ACC112 (cell line): ENCODE data around the gene LUC7L3.

Experiments
- H2AFZ ChIP-seq: fragments of 200-600 bp; sonication (generic); one replicate; pipeline ENCODE4 v1.6.0; 2017; ENCODE audit warnings: antibody characterized with exemption, low read length; ENCODE audit not compliant: unreplicated experiment
- H3K27ac ChIP-seq: fragments of 200-600 bp; sonication (generic); 2 replicates; pipeline ENCODE4 v1.5.1; 2014; ENCODE audit warnings: low read depth, mild to moderate bottlenecking, antibody characterized with exemption, low read length, moderate library complexity
- H3K27me3 ChIP-seq: fragments of 200-600 bp; sonication (generic); 2 replicates; pipeline ENCODE4 v1.6.1; 2014; ENCODE audit warnings: mild to moderate bottlenecking, antibody characterized with exemption, low read length, moderate library complexity, mixed read lengths; ENCODE audit not compliant: insufficient read depth
- H3K36me3 ChIP-seq: fragments of 200-600 bp; sonication (generic); 2 replicates; pipeline ENCODE4 v1.6.1; 2016; ENCODE audit warnings: mild to moderate bottlenecking, antibody characterized with exemption, low read length, moderate library complexity, mixed read lengths; ENCODE audit not compliant: insufficient read depth
- H3K4me1 ChIP-seq: fragments of 200-600 bp; sonication (generic); one replicate; pipeline ENCODE4 v1.6.1; 2016; ENCODE audit warnings: low read length, mixed read lengths; ENCODE audit not compliant: insufficient read depth, unreplicated experiment, control insufficient read depth
- H3K4me3 ChIP-seq: fragments of 200-600 bp; sonication (generic); 2 replicates; pipeline ENCODE4 v1.5.1; 2014; ENCODE audit warnings: mild to moderate bottlenecking, low read depth, low read length
- H3K79me2 ChIP-seq: fragments of 200-600 bp; sonication (generic); one replicate; pipeline ENCODE4 v1.6.0; 2016; ENCODE audit warnings: low read length; ENCODE audit not compliant: control insufficient read depth, unreplicated experiment, insufficient read depth

Gene LUC7L3, protein sequence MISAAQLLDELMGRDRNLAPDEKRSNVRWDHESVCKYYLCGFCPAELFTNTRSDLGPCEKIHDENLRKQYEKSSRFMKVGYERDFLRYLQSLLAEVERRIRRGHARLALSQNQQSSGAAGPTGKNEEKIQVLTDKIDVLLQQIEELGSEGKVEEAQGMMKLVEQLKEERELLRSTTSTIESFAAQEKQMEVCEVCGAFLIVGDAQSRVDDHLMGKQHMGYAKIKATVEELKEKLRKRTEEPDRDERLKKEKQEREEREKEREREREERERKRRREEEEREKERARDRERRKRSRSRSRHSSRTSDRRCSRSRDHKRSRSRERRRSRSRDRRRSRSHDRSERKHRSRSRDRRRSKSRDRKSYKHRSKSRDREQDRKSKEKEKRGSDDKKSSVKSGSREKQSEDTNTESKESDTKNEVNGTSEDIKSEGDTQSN

DNA sequence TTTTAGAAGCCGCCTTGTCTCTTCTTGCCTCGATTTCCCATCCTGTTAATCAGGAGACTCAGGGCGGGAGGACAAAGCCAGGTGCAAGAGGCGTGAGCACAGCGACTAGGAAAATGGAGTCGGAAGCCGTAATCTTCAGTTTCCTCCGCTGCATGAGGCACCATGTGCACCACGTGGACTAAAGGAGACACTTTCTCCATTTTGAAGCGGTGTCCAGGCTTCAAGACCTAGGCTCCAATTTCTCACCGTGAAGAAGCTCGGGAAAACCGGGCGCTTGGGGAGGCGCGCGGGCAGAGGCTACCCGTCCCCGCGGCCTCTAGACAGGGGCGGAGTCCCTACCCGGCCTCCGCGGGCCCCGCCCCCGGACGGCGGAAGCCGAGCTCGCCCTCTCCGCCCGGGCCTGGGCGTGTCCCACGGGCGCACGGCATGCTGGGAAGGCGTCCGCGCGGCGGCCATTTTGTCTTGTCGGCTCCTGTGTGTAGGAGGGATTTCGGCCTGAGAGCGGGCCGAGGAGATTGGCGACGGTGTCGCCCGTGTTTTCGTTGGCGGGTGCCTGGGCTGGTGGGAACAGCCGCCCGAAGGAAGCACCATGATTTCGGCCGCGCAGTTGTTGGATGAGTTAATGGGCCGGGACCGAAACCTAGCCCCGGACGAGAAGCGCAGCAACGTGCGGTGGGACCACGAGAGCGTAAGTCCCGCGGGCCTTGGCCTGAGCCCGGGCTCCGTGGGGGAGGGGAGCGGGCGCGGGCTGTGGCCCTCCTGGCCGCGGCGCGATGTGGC, at the start of gene LUC7L3:
LUC7L3 (plus strand) TSS at position 460 of the 780 bp plus-strand sequence; CDS start at position 590, 130 bp downstream.
- H3K27ac ChIP-seq: peak within 1 kb of the TSS; percentile 91
- H3K79me2 ChIP-seq: peaks cover 49% of the 10 kb centered on the region
- H3K4me3 ChIP-seq: peak within 1 kb of the TSS; percentile 83
- H3K27me3 ChIP-seq: no peaks in the 10 kb centered on the region
- peaks cover 14% of the 10 kb centered on the region for H3K4me1 ChIP-seq
- peak within 1 kb of the TSS; percentile 71 for H2AFZ ChIP-seq
- peaks cover 6% of the 10 kb centered on the region; the same call in 1 of the 2 replicates for H3K36me3 ChIP-seq

DNA sequence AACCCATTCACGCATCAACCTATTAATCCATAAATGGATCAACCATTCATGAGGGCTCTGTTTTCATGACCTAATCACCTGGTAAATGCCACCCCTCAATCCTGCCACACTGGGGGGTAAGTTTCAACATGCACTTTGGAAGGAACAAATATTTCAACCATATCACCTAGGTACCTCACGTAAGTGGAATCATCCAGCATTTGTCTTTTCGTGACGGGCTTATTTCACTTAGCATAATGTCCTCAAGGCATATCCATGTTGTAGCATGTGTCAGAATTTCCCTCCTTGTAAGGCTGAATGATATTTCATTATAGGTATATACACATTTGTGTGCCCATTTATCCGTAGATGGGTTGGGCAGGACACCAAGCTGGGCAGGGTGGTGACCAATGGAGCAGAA, 47.3 kb upstream of the LUC7L3 start:
- Histone ChIP-seq H3K27me3 (no peaks in the 10 kb centered on the region), H3K4me3 (no peak overlapping the region), H3K79me2 (no peaks in the 10 kb centered on the region), H3K36me3 (peaks cover 9% of the 10 kb centered on the region; the same call in 1 of the 2 replicates), H2AFZ (no peak overlapping the region), H3K4me1 (peaks cover 33% of the 10 kb centered on the region), H3K27ac (no peak overlapping the region)

DNA sequence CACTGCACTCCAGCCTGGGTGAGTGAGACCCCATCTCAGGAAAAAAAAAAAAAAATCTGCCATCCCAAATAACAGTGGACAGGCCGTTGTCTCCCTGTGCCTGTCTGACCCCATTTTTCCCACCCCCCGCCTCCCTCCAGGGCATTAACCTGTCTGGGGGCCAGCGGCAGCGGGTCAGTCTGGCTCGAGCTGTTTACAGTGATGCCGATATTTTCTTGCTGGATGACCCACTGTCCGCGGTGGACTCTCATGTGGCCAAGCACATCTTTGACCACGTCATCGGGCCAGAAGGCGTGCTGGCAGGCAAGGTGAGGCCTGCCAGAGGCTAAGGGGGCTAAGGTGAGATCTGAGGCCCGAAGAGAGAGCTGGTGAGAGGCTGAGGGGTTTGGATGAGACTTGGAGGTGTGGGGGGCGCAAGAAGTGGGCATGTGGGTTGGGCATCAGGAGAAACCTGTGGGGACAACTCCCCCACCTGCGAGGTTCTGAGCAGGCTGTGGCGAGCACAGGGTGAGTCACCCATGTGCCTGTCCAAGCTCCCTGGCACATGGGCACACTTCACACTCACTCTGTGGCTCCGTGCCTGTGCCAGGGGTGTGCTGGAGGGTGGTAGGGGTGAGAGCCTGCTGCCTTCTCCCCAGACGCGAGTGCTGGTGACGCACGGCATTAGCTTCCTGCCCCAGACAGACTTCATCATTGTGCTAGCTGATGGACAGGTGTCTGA, 46.4 kb upstream of the LUC7L3 start:
- Histone ChIP-seq H3K79me2 (no peaks in the 10 kb centered on the region), H3K4me3 (no peak overlapping the region), H3K27ac (no peak overlapping the region), H3K27me3 (no peaks in the 10 kb centered on the region), H3K36me3 (peaks cover 11% of the 10 kb centered on the region; the same call in 1 of the 2 replicates), H3K4me1 (peaks cover 25% of the 10 kb centered on the region), H2AFZ (no peak overlapping the region)

DNA sequence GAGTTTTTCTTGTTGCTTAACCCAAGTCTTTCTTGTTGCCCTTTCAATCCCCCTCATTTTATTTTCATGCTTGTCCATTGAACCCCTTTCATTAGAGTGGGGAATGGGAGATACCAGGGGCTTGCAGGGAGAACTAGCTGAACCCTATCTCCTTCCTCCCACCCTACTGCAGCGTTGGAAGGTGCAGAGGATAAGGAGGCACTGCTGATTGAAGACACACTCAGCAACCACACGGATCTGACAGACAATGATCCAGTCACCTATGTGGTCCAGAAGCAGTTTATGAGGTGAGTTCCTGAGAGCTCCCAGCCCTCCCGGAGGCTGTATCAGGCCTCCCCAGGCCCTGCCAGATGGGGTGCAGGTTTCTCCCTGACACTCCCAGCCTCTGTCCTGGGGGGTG, 44.2 kb upstream of the LUC7L3 start:
- Histone ChIP-seq H3K27me3 (no peaks in the 10 kb centered on the region), H3K79me2 (no peaks in the 10 kb centered on the region), H3K4me1 (peaks cover 13% of the 10 kb centered on the region), H3K4me3 (no peak overlapping the region), H2AFZ (no peak overlapping the region), H3K27ac (no peak overlapping the region), H3K36me3 (peaks cover 24% of the 10 kb centered on the region; the same call in 1 of the 2 replicates)

DNA sequence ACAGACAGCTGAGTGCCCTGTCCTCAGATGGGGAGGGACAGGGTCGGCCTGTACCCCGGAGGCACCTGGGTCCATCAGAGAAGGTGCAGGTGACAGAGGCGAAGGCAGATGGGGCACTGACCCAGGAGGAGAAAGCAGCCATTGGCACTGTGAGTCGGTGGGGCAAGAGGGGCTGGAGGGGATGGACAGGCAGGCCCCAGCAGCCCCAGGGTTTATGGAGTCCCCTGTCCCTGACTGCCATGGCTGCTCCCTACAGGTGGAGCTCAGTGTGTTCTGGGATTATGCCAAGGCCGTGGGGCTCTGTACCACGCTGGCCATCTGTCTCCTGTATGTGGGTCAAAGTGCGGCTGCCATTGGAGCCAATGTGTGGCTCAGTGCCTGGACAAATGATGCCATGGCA, 43.8 kb upstream of the LUC7L3 start:
- Histone ChIP-seq H3K79me2 (no peaks in the 10 kb centered on the region), H3K4me3 (no peak overlapping the region), H3K4me1 (peaks cover 8% of the 10 kb centered on the region), H3K27me3 (no peaks in the 10 kb centered on the region), H3K27ac (no peak overlapping the region), H2AFZ (no peak overlapping the region), H3K36me3 (peaks cover 24% of the 10 kb centered on the region; the same call in 1 of the 2 replicates)

DNA sequence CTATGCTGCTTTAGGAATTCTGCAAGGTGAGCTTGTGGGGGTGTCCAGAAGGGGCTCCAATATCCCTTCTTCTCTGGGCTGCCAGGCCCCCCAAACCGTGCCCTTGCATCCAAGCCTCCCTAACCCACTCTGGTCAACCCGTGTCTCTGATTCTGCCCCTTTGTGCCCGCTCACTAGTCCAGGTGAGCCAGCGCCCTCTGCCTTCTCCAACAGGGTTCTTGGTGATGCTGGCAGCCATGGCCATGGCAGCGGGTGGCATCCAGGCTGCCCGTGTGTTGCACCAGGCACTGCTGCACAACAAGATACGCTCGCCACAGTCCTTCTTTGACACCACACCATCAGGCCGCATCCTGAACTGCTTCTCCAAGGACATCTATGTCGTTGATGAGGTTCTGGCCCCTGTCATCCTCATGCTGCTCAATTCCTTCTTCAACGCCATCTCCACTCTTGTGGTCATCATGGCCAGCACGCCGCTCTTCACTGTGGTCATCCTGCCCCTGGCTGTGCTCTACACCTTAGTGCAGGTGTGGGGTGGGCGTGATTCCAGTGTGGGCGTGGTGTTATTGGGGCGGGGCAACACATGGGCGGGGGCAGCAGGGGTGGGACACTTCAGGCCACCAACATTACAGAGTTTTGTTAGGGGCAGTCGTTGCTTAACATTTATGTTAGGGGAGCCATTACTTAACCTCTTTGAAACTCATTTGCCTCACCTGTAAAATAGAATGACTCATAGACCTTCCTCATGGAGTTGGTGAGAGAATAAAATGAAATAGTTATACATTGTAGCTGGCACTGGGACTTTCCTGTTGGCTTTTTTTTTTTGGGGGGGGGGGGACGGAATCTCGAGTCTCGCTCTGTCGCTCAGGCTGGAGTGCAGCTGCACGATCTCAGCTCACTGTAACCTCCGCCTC, 43.1 kb upstream of the LUC7L3 start:
- Histone ChIP-seq H3K27me3 (no peaks in the 10 kb centered on the region), H3K4me3 (no peak overlapping the region), H3K27ac (no peak overlapping the region), H3K36me3 (peaks cover 24% of the 10 kb centered on the region; the same call in 1 of the 2 replicates), H3K4me1 (peaks cover 5% of the 10 kb centered on the region), H3K79me2 (no peaks in the 10 kb centered on the region), H2AFZ (no peak overlapping the region)

DNA sequence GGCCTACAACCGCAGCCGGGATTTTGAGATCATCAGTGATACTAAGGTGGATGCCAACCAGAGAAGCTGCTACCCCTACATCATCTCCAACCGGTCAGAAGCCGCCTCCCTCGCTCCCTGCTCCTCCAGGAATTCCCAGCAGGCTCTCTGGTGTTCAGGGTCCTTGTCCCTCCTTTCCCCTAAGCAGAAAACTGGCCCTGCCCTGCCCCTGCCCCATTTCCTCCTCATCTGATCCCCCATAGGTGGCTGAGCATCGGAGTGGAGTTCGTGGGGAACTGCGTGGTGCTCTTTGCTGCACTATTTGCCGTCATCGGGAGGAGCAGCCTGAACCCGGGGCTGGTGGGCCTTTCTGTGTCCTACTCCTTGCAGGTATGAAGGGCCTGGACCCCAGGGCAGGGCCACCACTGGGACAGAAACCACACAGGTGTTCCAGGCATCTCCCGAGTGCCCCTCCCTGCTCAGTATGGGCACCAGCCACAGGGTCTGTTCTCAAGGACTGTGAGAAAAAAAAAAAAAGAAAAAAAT, 41.5 kb upstream of the LUC7L3 start:
- Histone ChIP-seq H2AFZ (no peak overlapping the region), H3K27ac (no peak overlapping the region), H3K79me2 (no peaks in the 10 kb centered on the region), H3K4me3 (no peak overlapping the region), H3K27me3 (no peaks in the 10 kb centered on the region), H3K36me3 (peaks cover 22% of the 10 kb centered on the region; the same call in 1 of the 2 replicates), H3K4me1 (peaks cover 3% of the 10 kb centered on the region)

DNA sequence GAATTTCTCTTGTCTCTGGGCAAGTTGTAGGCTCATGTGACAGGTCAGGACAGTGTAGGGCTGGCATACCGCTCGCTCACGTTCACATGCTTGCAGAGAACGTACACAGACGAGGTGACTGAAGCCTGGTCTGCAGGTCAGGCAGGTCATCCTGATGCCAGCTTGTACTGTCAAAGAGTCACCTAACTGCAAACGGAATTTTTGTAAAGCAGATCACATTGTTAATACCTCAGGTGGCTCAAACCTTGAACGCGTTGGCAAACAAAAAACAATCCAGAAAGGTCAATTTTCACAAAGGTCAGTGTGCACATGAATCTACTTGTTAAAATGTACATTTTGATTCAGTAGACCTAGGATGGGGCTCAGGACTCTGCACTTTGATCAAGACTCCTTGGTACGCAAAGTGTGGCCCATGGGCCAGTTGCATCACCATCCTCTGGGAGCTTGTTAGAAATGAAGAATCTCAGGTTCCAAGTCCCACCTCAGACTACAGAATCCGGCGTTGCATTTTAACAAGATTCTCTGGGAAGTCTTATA, 40.3 kb upstream of the LUC7L3 start:
- no peak overlapping the region for H3K4me3 ChIP-seq
- H3K27me3 ChIP-seq: no peaks in the 10 kb centered on the region
- H3K36me3 ChIP-seq: peaks cover 22% of the 10 kb centered on the region; the same call in 1 of the 2 replicates
- no peaks in the 10 kb centered on the region for H3K79me2 ChIP-seq
- H3K27ac ChIP-seq: no peak overlapping the region
- H2AFZ ChIP-seq: no peak overlapping the region
- H3K4me1 ChIP-seq: peaks cover 3% of the 10 kb centered on the region

DNA sequence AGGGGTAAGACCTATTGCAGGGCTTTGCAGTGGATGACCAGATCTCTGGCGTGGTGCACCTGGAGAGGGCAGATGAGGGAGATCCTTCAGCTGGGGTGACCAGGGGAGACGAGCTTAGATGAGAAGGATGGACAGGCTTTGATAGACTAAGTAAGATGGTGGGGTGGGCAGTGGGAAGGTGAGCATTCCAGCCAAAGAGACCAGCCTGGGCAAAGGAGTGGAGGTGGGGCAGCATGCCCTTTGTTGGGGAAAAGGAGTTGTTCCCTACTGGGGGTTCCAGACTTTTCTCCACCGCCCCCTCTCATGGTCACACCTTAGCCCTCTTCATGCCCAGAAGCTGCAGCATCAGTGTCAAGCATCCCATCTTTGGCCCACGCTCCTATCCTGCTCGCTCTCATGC, 39.3 kb upstream of the LUC7L3 start:
- Histone ChIP-seq H3K4me3 (no peak overlapping the region), H2AFZ (no peak overlapping the region), H3K27me3 (no peaks in the 10 kb centered on the region), H3K36me3 (peaks cover 22% of the 10 kb centered on the region; the same call in 1 of the 2 replicates), H3K4me1 (peaks cover 3% of the 10 kb centered on the region), H3K27ac (no peak overlapping the region), H3K79me2 (no peaks in the 10 kb centered on the region)
